Adrenal gland (tissue), 5 donors: ENCODE results near the gene GLCCI1.

Source experiments
- CTCF ChIP-seq, 6 experiments: fragments of 450-650 bp in 4 of 6; fragments of 200-600 bp in 2 of 6; sonication (generic) in 1 of 6; IDR thresholded peaks; 1 replicate in 5 of 6; 2 replicates in 1 of 6; pipeline versions ENCODE4 v1.5.1 to v1.8.0; 2016 to 2021; ENCODE audit warnings: antibody characterized with exemption in 6 of 6, mild to moderate bottlenecking in 2 of 6, moderate library complexity in 1 of 6
- POLR2A ChIP-seq, 2 donors: fragments of 450-650 bp; IDR thresholded peaks; one replicate each; pipeline ENCODE4 v1.6.1; 2017; ENCODE audit warnings: antibody characterized with exemption in 2 of 2, mild to moderate bottlenecking in 2 of 2, moderate library complexity in 1 of 2
- donor health status: DM: no; HTN: no; CAD: no.

GRCh38 chr7:8057566-8057965 is 89.0 kb downstream of the GLCCI1 start:
- no peak for TF ChIP-seq CTCF (IDR thresholded peaks at IDR 0.05)
- TF ChIP-seq POLR2A (IDR thresholded peaks at IDR 0.05), result no peak
